ENCODE measurements around the gene CCDC148. TPM values are rescaled to one million over a fixed set of nuclear protein-coding genes. Genes with fewer than 3 reads are reported as not detected.

Gene CCDC148
- total and polyA plus RNA-seq, 2 donors (not counting 1 experiment from before 2014, with no cell fraction given): not detected

DNA sequence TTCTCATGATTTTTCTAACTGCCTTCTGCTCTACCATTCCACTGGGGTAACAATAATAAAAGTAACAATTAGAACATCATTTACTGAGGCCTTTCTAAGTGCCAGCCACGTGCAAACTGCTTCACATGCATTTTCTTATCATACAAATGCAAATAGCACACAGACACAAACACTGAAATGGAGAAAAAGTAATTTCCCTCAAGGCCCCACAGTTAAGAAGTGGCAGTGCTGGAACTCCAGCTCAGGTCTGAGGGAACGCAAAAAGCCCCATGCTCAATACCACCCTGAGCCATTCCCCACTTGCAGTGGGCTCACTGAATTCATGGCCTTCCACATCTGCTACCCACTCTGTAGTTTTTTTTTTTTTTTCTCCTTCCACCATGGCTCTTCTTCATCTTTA lies 214.3 kb downstream of the CCDC148 start:
- no peaks in the 10 kb centered on the region for H3K9me3 ChIP-seq (ENCODE audit: control extremely low read depth in 1 of 3, control insufficient read depth in 2 of 3, insufficient read depth in 1 of 3, low read length in 2 of 3)
- H3K27me3 ChIP-seq (replicated peaks in 1 of 4; ENCODE audit: control extremely low read depth in 1 of 4, control insufficient read depth in 3 of 4, insufficient read depth in 4 of 4, low read length in 3 of 4): no peaks in the 10 kb centered on the region
- no peaks in the 10 kb centered on the region for H4K20me1 ChIP-seq (ENCODE audit: control insufficient read depth, insufficient read depth, low read length, poor library complexity, severe bottlenecking)
- no peak overlapping the region for H3K4me2 ChIP-seq (replicated peaks; ENCODE audit: low read depth, low read length, poor library complexity, severe bottlenecking)
- WGBS (ENCODE audit: insufficient coverage): 100% methylated on average over 1 of the region's 2 CpGs
- H3K27me3 Mint-ChIP-seq: no peaks in the 10 kb centered on the region
- TF ChIP-seq, protein P1, sequence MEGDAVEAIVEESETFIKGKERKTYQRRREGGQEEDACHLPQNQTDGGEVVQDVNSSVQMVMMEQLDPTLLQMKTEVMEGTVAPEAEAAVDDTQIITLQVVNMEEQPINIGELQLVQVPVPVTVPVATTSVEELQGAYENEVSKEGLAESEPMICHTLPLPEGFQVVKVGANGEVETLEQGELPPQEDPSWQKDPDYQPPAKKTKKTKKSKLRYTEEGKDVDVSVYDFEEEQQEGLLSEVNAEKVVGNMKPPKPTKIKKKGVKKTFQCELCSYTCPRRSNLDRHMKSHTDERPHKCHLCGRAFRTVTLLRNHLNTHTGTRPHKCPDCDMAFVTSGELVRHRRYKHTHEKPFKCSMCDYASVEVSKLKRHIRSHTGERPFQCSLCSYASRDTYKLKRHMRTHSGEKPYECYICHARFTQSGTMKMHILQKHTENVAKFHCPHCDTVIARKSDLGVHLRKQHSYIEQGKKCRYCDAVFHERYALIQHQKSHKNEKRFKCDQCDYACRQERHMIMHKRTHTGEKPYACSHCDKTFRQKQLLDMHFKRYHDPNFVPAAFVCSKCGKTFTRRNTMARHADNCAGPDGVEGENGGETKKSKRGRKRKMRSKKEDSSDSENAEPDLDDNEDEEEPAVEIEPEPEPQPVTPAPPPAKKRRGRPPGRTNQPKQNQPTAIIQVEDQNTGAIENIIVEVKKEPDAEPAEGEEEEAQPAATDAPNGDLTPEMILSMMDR (IDR thresholded peaks at IDR 0.05): no peak
- no peak for TF ChIP-seq EZH2 (IDR thresholded peaks at IDR 0.05; ENCODE audit: borderline replicate concordance, insufficient read depth, low read depth, low read length, poor library complexity, severe bottlenecking)
- no peaks in the 10 kb centered on the region for H3K79me2 ChIP-seq (ENCODE audit: control insufficient read depth, insufficient read depth, low read length)
- H3K4me1 ChIP-seq (ENCODE audit: control insufficient read depth in 2 of 2, insufficient read depth in 2 of 2, low read length in 2 of 2): no peaks in the 10 kb centered on the region
- no peak for DNase-seq
- ChIA-PET CTCF (no interaction called here), POLR2A (no interaction called here)
- H3K36me3 ChIP-seq (replicated peaks in 1 of 2; ENCODE audit: control extremely low read depth in 1 of 2, control insufficient read depth in 1 of 2, extremely low read depth in 1 of 2, insufficient read depth in 2 of 2, low read length in 1 of 2): no peaks in the 10 kb centered on the region
- H3K27ac Mint-ChIP-seq: no peak overlapping the region
- H3K4me1 Mint-ChIP-seq: no peaks in the 10 kb centered on the region
- no peaks in the 10 kb centered on the region for H3K9me3 Mint-ChIP-seq (ENCODE audit: insufficient read depth)
- no peak for ATAC-seq (ENCODE audit: low read depth)
- H3K27ac ChIP-seq (ENCODE audit: low read length in 2 of 2): no peak overlapping the region
- H3K4me3 ChIP-seq (ENCODE audit: control extremely low read depth in 1 of 5, extremely low read depth in 1 of 5, insufficient read depth in 1 of 5, low read depth in 2 of 5, low read length in 4 of 5): no peak overlapping the region
- no peak overlapping the region for H3K4me3 Mint-ChIP-seq
- H2AFZ ChIP-seq (ENCODE audit: insufficient read depth, low read depth, low read length, poor library complexity, severe bottlenecking): no peak overlapping the region
- intact Hi-C loops (cut with micrococcal nuclease): no loop called here
- no peak overlapping the region for H3K9ac ChIP-seq (ENCODE audit: low read length)

DNA sequence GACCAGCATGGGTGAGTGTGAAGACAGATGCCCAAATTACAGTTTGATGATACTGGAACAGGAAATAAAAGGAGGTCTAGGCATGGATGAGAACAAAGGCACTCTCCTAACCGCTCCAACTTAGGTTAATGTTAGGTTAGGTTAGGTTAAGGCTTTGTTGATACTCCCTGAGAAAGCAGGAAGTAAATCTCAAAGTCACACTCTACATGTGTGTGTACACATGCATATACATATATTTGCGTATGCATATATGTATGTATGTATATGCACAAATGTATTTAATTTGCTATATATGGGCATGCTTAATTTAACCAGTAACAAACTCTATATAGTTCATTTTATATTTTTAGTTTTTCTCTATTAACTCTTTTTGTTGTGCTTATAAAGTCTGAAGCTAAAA lies 215.6 kb downstream of the CCDC148 start:
- Histone ChIP-seq H3K36me3 (replicated peaks in 1 of 2; ENCODE audit: control extremely low read depth in 1 of 2, control insufficient read depth in 1 of 2, extremely low read depth in 1 of 2, insufficient read depth in 2 of 2, low read length in 1 of 2) (no peaks in the 10 kb centered on the region), H3K4me3 (ENCODE audit: control extremely low read depth in 1 of 5, extremely low read depth in 1 of 5, insufficient read depth in 1 of 5, low read depth in 2 of 5, low read length in 4 of 5) (no peak overlapping the region), H3K4me1 (ENCODE audit: control insufficient read depth in 2 of 2, insufficient read depth in 2 of 2, low read length in 2 of 2) (no peaks in the 10 kb centered on the region), H3K79me2 (ENCODE audit: control insufficient read depth, insufficient read depth, low read length) (no peaks in the 10 kb centered on the region), H3K4me2 (replicated peaks; ENCODE audit: low read depth, low read length, poor library complexity, severe bottlenecking) (no peak overlapping the region), H4K20me1 (ENCODE audit: control insufficient read depth, insufficient read depth, low read length, poor library complexity, severe bottlenecking) (no peaks in the 10 kb centered on the region), H3K27ac (ENCODE audit: low read length in 2 of 2) (no peak overlapping the region), H3K27me3 (replicated peaks in 1 of 4; ENCODE audit: control extremely low read depth in 1 of 4, control insufficient read depth in 3 of 4, insufficient read depth in 4 of 4, low read length in 3 of 4) (no peaks in the 10 kb centered on the region), H3K9ac (ENCODE audit: low read length) (no peak overlapping the region), H3K9me3 (ENCODE audit: control extremely low read depth in 1 of 3, control insufficient read depth in 2 of 3, insufficient read depth in 1 of 3, low read length in 2 of 3) (no peaks in the 10 kb centered on the region), H2AFZ (ENCODE audit: insufficient read depth, low read depth, low read length, poor library complexity, severe bottlenecking) (no peak overlapping the region)
- H3K4me3 Mint-ChIP-seq: no peak overlapping the region
- ChIA-PET CTCF (no interaction called here), POLR2A (no interaction called here)
- DNase-seq (no peak), ATAC-seq (ENCODE audit: low read depth) (no peak)
- no peak overlapping the region for H3K27ac Mint-ChIP-seq
- TF ChIP-seq, protein P1 (IDR thresholded peaks at IDR 0.05): no peak
- TF ChIP-seq EZH2 (IDR thresholded peaks at IDR 0.05; ENCODE audit: borderline replicate concordance, insufficient read depth, low read depth, low read length, poor library complexity, severe bottlenecking): no peak
- intact Hi-C loops (cut with micrococcal nuclease): no loop called here
- no peaks in the 10 kb centered on the region for H3K4me1 Mint-ChIP-seq
- no CpG with 5 or more reads among the region's 2 CpGs for WGBS (ENCODE audit: insufficient coverage)
- H3K27me3 Mint-ChIP-seq: no peaks in the 10 kb centered on the region
- no peaks in the 10 kb centered on the region for H3K9me3 Mint-ChIP-seq (ENCODE audit: insufficient read depth)
